Stimulated activated CD8-positive, alpha-beta memory T cell treated with anti-CD3 and anti-CD28 coated beads, Interleukin-2, amount 100 ng/mL, for 1 hour (primary cell): ENCODE measurements around the gene SORCS2.

Experiments
- DNase-seq, 2 donors: peaks; one replicate each; pipeline ENCODE4 v3.0.0-alpha.2; 2020; ENCODE audit warnings: low read depth in 2 of 2

SORCS2 gene

DNA sequence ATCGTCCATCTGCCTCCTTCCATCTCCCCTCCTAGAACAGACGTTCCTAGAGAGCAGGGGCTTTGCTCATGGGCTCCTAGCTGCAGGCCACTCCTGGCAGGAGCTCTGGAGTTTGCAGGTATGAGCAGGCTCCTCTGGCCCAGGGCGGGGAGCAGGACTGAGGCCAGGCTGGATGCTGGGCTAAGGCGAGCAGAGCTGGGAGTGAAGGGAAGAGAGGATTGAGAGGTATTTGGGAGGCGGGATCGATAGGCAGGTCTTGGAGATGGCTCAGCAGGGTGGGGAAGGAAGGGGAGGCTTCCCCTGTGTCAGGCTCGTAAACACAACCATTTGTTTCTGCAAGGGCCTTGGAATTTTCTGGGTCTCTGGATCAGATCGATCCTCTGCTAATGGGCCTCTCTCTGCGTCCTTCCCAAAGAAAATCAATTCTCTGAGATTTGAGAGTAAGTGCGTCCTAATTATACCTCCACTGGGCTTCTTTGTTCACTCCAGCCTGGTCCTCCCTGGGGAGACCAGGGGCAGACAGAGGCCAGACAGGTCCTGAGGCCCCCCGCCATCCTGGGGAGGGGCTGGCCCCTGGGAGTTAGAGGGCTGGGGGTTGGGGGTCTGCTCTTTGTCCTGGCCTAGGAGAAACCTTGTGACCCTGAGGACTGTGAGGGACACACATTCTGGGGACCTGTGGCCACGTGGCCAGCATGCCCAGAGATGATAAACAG is 337.2 kb downstream of the SORCS2 start:
- DNase-seq = no peak

DNA sequence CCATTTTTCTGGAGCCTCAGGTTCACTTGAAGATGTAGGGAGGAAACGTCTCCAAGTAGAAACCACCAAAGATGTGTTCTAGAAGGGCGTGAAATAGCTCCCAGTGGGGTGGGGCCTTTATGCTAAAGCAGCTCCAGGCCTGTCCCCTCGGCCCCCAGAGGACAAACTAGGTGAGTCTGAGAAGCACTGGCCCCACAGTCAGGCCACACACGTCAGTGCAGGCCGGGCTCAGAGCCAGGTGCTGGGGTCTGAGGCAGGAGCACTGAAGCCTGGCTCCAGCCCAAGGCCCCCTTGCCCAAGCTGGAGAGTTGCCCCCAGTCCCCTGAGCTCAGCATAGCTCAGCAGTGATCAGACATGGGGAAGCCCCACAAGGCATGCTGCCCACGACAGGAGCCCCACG is 337.7 kb downstream of the SORCS2 start:
- no peak for DNase-seq

DNA sequence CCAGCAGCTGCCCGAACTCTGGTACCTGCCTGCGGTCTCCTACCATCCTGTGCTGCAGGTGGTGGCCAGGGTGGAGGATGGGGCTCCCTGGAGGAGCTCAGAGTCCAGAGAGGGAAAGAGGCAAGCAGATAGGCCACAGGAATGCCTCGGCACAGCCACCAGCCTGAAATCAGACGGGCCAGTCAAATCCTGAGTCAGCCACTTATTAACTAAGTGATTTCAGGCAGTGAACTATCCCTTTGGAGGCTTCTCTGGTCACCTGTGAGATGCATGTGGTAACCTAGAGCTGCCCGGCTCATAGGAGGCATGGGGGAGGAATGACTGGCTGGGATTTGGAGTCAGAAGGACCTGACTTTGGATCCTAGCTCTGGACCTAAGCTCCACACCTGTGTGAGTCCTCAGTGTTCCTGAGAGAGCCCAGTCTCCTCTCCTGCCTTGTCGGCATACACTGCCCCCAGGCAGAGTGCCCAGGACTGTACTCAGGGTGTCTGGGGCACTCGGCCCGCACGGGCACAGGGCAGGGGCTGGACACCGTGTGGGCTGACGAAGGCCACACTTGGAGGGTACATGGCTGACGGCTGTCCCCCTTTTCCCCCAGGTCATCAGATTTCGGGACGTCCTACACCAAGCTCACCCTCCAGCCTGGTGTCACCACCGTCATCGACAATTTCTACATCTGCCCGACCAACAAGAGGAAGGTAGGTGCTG is 338.7 kb downstream of the SORCS2 start:
- DNase-seq = no peak

DNA sequence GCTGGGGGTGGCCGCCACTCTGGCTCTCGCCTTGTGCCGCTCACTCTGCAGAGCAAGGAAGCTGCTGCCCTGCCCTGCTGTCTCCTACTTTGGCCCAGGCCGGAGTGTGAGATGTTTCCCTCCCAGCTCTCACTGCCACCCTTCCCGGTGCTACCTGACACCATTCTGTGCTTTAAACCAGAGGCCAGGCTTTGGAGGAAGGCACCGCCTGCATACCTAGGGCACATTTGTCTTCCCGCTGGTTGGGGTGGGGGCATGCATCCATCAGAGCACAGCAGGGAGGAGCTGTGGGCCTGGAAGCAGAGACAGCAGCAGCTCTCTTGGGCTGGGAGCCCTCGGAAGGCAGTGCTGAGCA is 339.3 kb downstream of the SORCS2 start:
- DNase-seq = no peak

DNA sequence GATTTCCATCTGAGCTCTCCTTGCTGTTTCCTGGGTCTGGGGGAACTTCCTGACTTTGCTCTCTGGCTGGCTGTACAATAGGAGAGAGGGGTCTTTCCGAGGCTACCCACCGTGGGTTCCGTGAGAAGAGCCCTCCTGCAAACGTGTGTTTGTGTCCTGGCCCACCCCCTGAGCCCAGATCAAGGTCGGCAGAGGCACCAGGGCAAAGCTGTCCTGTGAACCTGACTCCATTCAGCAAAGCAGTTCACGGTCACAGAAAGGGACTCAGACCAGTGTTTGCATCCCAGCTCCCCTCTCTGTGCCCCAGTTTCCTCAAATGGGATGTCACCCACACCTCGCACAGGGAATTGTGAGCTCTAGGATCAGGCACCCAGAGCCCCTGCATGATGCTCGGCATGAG is 339.7 kb downstream of the SORCS2 start:
- DNase-seq = no peak

DNA sequence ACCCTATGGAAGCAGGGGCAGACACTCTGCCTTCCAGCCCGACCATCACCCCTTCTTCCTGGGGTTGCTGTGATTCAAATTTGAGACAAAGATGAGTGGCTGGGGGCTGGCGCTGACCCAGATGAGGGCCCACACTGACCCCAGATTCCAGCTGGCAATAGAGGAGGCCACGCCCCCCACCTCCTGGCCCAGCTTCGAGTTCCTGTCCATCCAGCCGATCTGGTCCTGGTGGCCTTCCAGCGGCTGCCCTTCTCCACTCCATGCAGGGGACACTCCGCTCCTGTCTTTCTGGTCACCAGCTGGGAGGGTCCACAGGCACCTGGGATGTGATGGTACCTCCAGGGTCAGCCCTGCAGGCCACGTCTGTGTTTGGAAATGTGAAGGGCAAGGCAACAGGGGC is 340.9 kb downstream of the SORCS2 start:
- no peak for DNase-seq

DNA sequence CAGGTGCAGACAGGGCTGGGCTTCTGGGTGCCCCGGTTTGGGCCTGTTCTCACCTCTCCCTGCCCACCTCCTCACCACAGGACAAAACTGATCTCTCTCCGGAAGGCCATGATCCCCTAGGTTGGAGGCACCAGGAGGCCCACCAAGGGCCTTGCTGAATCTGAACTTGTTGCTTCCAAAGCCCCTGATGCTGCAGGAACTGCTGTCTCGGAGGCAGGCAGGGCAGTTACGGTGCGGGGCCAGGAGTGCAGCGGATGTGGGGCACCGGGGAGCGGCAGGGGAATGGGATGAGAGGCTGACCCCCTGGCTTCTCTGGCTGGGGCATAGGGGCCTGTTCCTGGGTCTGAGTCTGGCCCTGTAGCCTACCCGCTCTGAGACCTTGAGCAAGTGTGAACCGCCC is 342.8 kb downstream of the SORCS2 start:
- no peak for DNase-seq

DNA sequence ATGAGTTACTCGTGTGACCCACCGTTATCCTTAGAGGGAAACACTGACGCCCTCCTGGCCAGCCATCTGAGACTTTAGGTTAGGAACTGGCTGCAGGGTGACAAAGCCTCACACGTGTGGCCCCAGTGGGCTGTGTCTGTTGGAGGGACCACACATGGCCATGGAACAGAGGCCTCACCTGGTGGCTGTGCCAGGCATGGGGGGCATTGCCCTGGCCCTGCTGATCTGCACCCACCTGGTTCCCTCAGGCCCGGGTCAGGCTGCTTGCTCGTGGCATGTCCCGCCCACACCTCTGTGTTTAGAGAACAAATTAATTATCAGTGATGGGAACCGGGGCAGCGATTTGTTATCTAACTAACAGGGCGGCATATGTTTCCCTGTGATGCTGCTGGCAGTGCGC is 343.3 kb downstream of the SORCS2 start:
- no peak for DNase-seq

DNA sequence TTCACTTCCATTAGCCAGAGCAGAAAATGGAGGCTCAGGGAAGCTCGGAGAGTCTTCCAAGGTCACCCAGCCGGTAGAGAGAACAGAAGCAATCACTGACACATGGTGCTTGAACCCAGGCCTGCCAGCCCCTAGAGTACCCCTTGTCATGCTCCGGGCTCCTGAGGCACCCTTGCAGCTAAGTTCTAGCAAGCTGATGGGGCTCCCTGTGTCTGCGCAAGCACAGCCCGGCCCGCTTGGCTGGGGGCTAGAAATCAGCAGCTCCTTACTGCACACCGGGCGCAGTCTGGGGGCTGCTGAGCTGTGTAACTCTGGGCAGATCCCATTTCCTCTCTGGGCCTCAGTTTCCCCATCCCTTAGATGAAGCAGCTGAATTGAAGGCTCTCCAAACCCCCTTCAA is 344.5 kb downstream of the SORCS2 start:
- DNase-seq = no peak

DNA sequence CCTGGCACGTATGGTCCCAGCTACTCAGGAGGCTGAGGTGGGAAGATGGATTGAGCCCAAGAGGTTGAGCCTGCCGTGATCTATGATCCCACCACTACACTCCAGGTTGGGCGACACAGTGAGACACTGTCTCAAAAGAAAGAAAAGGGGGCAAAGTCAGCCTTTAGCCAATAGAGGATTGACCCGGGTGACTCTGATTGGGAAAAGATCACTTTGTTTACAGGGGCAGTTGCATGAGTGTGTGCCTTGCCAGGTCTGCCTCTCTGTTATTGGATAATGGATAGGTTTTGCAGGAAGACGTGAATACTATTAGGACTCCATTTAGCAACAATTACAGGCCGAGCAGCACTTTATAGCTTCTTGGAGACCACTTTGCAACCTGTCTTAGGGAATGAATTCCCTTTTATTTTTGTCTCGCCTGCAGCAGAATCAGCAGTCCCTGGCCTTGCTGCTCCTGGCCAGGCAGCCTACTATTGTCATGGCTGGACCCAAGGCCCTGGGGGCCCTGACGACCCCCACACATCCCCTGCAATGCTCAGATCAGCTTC is 345.6 kb downstream of the SORCS2 start:
- no peak for DNase-seq

DNA sequence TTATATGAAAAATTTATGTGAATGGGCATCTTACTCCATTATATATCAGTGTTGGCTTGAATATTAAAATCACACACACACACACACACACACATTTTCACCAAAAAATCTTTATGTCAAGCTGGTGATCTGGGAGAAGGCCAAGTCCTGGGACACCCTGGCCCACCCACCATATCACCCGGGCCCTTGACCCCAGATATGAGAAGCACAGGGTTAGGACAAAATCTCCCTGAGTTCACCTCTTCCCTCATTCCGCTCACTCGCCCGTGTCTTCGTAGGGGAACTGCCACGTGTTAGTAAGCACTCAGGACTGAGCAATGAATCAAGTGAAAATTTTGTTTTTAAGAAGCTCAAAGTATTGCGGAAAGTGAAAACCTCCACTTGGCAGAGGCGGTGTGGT is 346.2 kb downstream of the SORCS2 start:
- DNase-seq = no peak

DNA sequence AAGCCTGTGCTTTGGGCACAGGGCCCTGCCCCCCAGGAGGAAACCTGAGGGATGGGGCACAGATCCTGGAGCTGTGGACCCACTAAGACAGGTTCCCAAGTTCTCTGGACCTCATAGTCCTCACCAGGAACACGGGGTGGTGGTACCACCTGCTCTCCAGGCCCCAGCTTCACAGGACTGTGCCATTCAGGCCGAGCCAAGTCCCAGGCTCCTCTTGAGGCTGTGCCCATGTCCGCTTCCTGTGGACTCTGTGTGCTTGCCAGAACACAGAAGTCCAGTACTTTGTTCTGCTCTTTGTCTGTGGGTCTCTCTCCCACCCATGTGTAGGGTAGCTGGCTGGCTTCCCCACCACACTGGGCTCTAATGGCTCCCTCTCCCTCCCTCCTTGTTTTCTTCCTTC is 346.8 kb downstream of the SORCS2 start:
- no peak for DNase-seq

DNA sequence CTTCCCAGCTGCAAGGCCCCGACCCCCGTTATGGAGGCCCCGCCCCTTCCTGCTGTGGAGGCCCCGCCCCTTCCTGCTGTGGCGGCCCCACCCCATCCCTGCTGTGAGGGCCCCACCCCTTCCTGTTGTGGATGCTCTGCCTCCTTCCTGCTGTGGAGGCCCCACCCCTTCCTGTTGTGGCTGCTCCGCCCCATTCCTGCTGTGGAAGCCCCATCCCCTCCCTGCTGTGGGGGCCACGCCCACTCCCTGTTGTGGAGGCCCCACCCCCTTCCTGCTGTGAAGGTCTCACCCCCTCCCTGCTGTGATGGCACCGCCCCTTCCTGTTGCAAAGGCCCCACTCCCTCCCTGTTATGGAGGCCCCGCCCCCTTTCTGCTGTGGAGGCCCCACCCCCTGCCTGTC is 347.3 kb downstream of the SORCS2 start:
- peak in 1 of 2 donors; percentile 22 for DNase-seq

DNA sequence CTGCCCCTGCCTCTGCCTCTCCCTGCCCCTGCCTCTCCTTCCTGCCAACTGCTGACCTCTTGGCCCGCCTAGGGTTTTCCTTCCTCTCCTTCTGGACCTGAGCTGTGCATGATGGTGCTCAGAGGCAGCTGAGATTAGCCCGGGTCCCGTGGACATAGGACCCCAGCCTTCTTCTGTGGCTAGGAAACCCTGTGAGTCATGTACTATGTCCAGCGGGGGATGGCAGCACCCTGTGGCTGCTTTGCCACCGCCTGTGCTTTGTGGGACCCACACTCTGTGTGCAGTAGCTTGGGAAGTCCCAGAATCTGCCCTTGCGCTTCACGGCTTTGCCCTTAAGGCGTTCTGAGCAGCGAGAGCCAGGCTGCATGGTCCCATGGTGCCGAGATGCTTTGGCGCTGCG is 347.9 kb downstream of the SORCS2 start:
- no peak for DNase-seq

DNA sequence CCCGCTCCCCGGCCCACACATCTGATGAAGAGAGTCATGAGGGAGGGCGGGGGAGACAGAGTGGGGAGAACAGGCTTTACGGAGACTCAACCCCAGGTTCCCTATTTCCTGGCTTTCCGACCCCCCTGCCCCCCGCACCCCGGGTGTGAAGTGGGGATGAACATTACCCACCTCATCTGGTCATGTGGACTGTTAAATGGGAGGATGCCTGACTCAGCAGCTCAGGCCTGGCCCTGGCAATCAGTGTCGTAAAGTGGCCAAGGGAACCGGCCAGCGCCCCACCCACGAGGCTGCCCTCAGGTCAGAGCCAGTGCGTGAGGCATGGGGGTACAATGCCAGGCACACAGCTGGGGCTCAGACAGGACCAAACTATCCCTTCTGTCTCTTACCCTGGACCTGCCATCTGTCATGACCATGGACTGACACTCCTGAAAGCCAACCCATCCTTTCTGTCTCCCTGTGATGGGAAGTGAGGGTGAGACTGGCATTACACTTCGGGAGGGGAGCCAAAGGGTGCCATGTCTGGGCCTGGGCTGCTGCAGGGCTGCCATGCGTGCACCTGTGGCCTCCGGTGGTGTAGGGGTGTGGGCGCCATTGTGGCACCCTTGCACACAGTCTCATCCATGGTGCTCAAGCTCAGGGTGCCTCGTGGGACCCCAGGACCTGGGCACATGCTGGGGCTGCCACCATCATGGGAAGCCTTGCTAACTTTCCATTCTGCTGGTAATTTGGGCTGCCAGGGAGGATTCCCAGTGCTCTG is 348.5 kb downstream of the SORCS2 start:
- no peak for DNase-seq

DNA sequence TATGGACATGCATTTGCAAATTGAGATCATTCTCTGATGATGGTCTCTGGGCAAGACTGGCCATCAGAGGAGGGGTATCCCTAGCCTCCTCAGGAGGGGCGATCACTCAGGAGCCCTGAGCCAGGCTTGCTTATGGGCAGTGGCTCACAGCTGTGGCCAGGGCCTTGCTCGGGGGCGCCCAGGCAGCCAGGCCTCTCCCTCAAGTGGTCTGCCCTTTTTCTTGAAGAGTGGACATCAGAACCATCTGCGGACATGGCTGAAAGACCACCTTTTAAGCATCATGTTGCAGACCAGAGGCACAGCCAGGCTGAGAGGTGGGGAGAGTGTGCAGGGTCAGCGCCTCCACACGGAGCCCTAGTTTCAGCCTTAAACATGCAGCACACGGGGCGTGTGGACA is 349.1 kb downstream of the SORCS2 start:
- no peak for DNase-seq

DNA sequence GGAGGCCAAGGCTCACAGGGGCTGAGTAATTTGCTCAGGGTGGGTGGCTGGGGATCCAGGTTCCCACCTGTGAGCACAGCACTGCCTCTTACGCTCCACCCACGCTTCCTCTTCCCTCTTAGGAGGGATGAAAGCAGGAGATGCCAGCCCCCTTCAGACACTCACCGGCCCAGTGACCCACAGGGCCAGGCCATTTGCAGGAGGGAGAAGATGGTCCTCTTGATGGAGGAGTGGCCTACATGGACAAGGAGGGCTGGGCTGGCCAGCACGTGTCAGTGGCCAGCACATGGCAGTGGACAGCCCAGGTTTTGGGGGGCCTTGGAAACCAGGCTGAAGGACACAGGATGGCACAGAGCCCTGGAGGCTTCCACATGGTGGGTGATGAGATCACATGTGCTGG is 350.4 kb downstream of the SORCS2 start:
- no peak for DNase-seq

DNA sequence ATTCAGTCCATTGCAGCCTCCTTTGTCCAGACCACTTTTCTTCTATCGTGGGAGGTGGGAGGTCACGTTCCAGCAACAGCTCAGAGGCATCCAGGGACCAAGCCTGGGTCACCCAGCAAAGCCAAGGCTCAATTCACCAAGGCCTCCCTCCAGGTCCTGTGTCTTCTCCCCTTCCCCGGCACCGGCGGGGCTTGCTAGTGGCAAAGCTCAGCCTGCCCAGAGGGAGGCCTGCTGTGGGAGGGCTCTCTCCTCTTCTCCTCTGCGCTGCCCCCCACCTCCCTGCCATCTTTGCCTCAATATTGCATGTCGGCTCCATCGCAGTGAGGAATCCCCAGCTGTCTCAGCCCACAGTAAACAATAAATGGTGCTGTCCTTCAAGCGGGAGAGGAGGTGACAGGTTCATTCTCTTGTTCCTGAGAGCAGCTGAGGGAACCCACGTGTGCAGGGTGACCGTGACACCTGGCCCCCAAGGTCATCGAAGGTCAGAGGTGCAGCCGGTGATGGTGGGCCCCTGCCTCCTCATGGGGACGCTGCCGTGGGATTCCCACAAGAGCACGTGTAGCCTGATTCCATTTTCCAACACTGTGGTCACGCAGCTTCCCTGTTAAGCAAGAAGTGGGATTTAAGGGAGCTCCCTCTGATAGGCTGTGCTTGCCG is 353.9 kb downstream of the SORCS2 start:
- DNase-seq = no peak

DNA sequence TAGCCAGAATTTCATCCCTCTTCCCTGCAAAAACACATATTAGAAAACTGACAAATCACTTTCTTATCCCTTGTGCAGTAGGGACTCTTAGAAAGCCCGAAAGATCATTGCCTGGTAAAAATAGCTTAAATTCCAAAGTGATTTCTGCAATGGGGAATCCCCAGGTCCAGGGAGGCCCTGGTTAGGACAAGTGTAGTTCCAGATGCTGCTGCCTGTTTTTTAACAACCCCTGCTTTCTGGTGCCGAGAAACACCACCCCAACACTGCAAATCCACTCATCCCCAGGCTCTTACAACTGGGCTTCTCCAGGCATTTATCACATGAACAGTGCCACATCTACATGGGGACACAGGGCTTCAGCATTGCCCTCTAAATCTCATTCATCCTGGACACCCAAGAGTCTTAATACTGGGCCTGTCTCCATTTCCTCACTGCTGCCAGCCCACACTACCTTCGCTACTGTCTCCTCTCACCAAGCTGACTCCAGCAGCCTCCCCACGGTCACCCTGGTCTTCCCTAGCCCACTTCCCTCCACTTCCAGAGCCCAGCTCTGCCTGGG is 354.6 kb downstream of the SORCS2 start:
- DNase-seq = no peak

DNA sequence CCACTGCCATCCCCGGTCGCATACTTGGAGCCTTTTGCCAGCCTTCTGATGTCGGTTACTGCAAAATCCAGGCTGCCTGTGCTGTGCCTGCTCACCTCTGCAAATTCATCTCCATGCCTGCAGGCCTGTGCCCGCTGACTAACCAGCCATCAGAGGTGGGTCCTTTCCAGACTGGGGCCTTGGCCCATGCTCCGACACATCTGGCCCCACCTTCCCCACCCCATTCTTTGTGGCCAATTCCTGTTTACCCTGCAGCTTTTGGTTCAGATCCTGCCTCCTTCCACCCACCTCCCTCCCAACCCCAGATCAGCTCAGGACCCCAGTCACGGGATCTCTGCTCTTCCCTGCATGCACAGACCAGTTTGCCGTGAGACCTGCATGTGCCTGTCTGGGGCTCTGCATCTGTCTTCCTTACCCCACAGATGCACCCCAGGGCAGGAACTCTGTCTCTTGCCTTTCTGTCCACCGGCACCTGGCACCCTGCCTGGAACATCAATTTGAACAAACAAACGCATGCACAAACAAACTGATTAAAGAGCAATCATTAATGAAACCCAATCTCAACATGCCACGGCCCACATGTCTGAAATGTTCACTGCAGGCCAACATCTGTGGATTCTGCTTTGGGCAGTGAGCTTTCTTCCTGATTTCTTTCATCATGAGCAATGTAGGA is 355.2 kb downstream of the SORCS2 start:
- DNase-seq = no peak

DNA sequence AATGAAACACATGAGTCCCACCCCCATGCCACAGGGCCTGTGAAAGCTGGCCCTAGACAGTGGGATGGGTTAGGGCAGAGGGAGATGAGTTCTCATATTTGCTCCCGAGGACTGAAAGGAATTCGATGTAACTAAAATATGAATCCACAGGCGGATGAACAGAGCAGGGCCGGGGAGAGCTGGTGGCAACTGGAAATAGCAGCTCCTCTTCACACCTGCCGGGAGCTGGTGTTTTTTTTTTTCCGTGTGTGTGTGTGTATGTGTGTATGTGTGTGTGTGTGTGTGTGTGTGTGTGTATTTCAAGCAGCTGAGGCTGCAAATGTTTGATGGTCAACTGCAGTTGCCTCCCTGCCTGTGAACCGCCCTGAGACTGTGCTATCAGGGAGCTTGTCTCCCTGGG is 357.5 kb downstream of the SORCS2 start:
- no peak for DNase-seq
